NT2/D1 (cell line): ENCODE data around the gene AFM.

Source experiments
- DNase-seq: peaks from one replicate; pipeline ENCODE4 v3.0.0-alpha.2; 2011; ENCODE audit warnings: low read depth, low spot score
- H3K27me3 ChIP-seq: 2 replicates; pipeline ENCODE4 v1.6.0; 2011; ENCODE audit warnings: mild to moderate bottlenecking; ENCODE audit not compliant: insufficient read length, insufficient read depth
- H3K36me3 ChIP-seq: 2 replicates; pipeline ENCODE4 v1.6.1; 2011; ENCODE audit warnings: mild to moderate bottlenecking, low read length, mixed read lengths; ENCODE audit not compliant: insufficient read depth, insufficient read length
- H3K4me1 ChIP-seq: 2 replicates; pipeline ENCODE4 v1.5.1; 2011; ENCODE audit not compliant: insufficient read depth, insufficient read length
- H3K4me3 ChIP-seq: 2 replicates; pipeline ENCODE4 v1.5.1; 2011; ENCODE audit warnings: low read depth; ENCODE audit not compliant: insufficient read length
- H3K9ac ChIP-seq: 2 replicates; pipeline ENCODE4 v1.6.0; 2011; ENCODE audit warnings: low read depth; ENCODE audit not compliant: insufficient read length
- H3K9me3 ChIP-seq: 2 replicates; pipeline ENCODE4 v1.5.1; 2011; ENCODE audit warnings: mild to moderate bottlenecking, low read length; ENCODE audit not compliant: insufficient read depth
- SUZ12 ChIP-seq: IDR thresholded peaks from 2 replicates; pipeline ENCODE4 v1.6.1; 2011; ENCODE audit not compliant: insufficient read length, insufficient read depth; ENCODE audit errors: extremely low read depth
- YY1 ChIP-seq: IDR thresholded peaks from 2 replicates; pipeline ENCODE4 v1.6.1; 2011; ENCODE audit not compliant: insufficient read length, insufficient read depth
- ZNF274 ChIP-seq: IDR thresholded peaks from 2 replicates; pipeline ENCODE4 v1.6.1; 2011; ENCODE audit warnings: mild to moderate bottlenecking, low read depth, low read length

Gene AFM

GRCh38 chr4:73459048-73459421, 22.5 kb upstream of the AFM start:
- TF ChIP-seq SUZ12, result no peak
- no peak for TF ChIP-seq YY1
- no peak for TF ChIP-seq ZNF274
- Histone ChIP-seq H3K36me3 (no peaks in the 10 kb centered on the region), H3K4me1 (no peaks in the 10 kb centered on the region), H3K4me3 (no peak overlapping the region), H3K9ac (no peak overlapping the region), H3K9me3 (no peaks in the 10 kb centered on the region), H3K27me3 (no peaks in the 10 kb centered on the region)
- no peak for DNase-seq

- no peak for DNase-seq
- Histone ChIP-seq H3K4me1 (no peaks in the 10 kb centered on the region), H3K9ac (no peak overlapping the region), H3K36me3 (no peaks in the 10 kb centered on the region), H3K27me3 (no peaks in the 10 kb centered on the region), H3K9me3 (no peaks in the 10 kb centered on the region), H3K4me3 (no peak overlapping the region)
- no peak for TF ChIP-seq SUZ12
- no peak for TF ChIP-seq ZNF274
Observed at GRCh38 chr4:73460913-73461522, 20.5 kb upstream of the AFM start.

GRCh38 chr4:73468170-73468569, 13.4 kb upstream of the AFM start:
- no peak overlapping the region for H3K4me3 ChIP-seq
- no peak for DNase-seq
- H3K9ac ChIP-seq, result no peak overlapping the region
- no peaks in the 10 kb centered on the region for H3K4me1 ChIP-seq
- peaks cover 5% of the 10 kb centered on the region; the same call in 1 of the 2 replicates for H3K9me3 ChIP-seq
- no peaks in the 10 kb centered on the region for H3K27me3 ChIP-seq
- no peak for TF ChIP-seq YY1
- TF ChIP-seq ZNF274, result no peak
- TF ChIP-seq SUZ12, result no peak
- no peaks in the 10 kb centered on the region for H3K36me3 ChIP-seq

- H3K36me3 ChIP-seq, result no peaks in the 10 kb centered on the region
- no peaks in the 10 kb centered on the region for H3K4me1 ChIP-seq
- no peaks in the 10 kb centered on the region for H3K27me3 ChIP-seq
- peaks cover 20% of the 10 kb centered on the region; the same call in 1 of the 2 replicates for H3K9me3 ChIP-seq
- DNase-seq, result no peak
- TF ChIP-seq ZNF274 (no peak), SUZ12 (no peak), YY1 (no peak)
- H3K4me3 ChIP-seq, result no peak overlapping the region
- H3K9ac ChIP-seq, result no peak overlapping the region
Observed at GRCh38 chr4:73470728-73471127, 10.8 kb upstream of the AFM start.

- TF ChIP-seq SUZ12 (no peak), ZNF274 (no peak), YY1 (no peak)
- DNase-seq, result no peak
- no peaks in the 10 kb centered on the region for H3K27me3 ChIP-seq
- peaks cover 25% of the 10 kb centered on the region; the same call in 1 of the 2 replicates for H3K9me3 ChIP-seq
- no peaks in the 10 kb centered on the region for H3K36me3 ChIP-seq
- H3K4me3 ChIP-seq, result no peak overlapping the region
- H3K9ac ChIP-seq, result no peak overlapping the region
- H3K4me1 ChIP-seq, result no peaks in the 10 kb centered on the region
Observed at GRCh38 chr4:73477176-73477575, 4.4 kb upstream of the AFM start.

GRCh38 chr4:73479323-73479722, 2.2 kb upstream of the AFM start:
- Histone ChIP-seq H3K4me1 (no peaks in the 10 kb centered on the region), H3K4me3 (no peak overlapping the region), H3K27me3 (no peaks in the 10 kb centered on the region), H3K9me3 (peaks cover 16% of the 10 kb centered on the region; the same call in 1 of the 2 replicates), H3K9ac (no peak overlapping the region), H3K36me3 (no peaks in the 10 kb centered on the region)
- TF ChIP-seq YY1, result no peak
- no peak for TF ChIP-seq SUZ12
- no peak for TF ChIP-seq ZNF274
- no peak for DNase-seq

- Histone ChIP-seq H3K9ac (no peak overlapping the region), H3K4me1 (no peaks in the 10 kb centered on the region), H3K9me3 (no peaks in the 10 kb centered on the region), H3K4me3 (no peak overlapping the region), H3K36me3 (no peaks in the 10 kb centered on the region), H3K27me3 (no peaks in the 10 kb centered on the region)
- DNase-seq, result no peak
- TF ChIP-seq SUZ12 (no peak), ZNF274 (no peak), YY1 (no peak)
Observed at GRCh38 chr4:73485085-73485484, 3.5 kb downstream of the AFM start.
